Cardiac septum (tissue), 1 donor: Measurements from ENCODE around the gene HDHD5. TPM values are rescaled to one million over a fixed set of nuclear protein-coding genes. Genes with fewer than 3 reads are reported as not detected.
A peak's percentile ranks its signal among the peaks of the same experiment; 100 is the strongest.

Experiments
- DNase-seq: peaks from one replicate; pipeline ENCODE4 v3.0.0-alpha.2; 2020; ENCODE audit warnings: low spot score
- intact Hi-C: fragments of 100-400 bp; cut with DNase I; formaldehyde crosslinking; loops from one replicate; pipeline ENCODE4 v1.14.0; 2022
- long read RNA-seq: library from polyadenylated mRNA; unstranded; transcript quantifications from one replicate; pipeline ENCODE4 v2.0.0, GENCODE V29; 2021
- total RNA-seq: library from RNA; stranded (reverse); fragmentation: NEBNext Ultra II Directional; extraction: Animal tissue kit (Norgen Biotek cat#: 25700); gene quantifications from one replicate; pipeline ENCODE4 v1.2.1, GENCODE V29; 2021
- donor health status: DM: no; HTN: no; CAD: no.

HDHD5 gene
- 39.6 TPM for total RNA-seq
- long read RNA-seq, transcript HDHD5-202 (8 exons, 1,799 nt) = major isoform, 133 of 173 reads
- long read RNA-seq, partial matches to known transcripts = 6 of 173 reads
- long read RNA-seq, other reads (novel, unspliced or antisense) = 31 of 173 reads

DNA sequence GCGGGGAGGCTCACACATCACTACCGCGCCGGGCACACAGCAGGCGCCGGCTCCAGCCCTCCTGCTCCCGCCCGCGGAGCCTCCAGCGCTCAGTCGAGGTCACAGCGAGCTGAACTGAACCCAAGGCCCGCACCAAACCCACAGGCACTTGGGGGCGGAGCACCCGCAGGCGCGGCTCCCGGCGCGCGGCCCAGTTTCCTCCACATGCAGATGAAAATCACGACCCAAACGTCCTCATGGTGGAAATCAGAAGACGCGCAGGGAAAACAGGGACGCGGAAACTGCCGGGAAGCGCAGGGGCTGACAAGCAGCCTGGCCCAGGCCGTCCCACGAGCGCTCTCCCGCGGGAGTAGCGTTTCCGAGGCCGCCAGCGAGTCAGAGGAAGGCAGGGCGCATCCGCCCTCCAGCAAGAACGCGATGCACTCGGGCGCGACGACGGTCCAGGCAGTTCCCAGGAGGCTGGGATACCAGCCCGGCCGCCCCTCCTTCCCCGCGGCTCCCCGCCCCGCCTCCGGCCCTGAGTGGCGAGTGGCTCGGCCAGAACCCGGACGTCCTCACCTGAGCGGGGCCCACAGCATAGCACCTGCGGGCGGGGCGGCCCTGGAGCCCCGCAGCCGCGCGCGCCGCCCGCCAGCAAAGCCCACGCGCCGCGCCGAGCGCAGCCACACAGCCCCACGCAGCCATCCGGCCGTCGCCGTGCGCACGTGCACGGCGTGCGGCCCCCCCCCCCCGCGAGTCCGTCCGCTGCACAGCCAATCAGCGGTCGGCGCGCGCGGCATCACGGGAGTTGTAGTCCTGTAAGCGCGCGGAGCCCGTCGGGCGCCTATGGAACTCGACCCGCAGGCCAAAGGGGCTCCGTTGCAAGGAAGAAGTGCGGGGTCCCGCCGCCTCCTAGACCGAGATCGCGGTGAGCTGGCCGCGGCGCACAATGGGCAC lies at the start of gene HDHD5:
HDHD5 (minus strand) TSS at position 710 of the 936 bp plus-strand sequence; CDS start at position 684, 26 bp downstream.
- intact Hi-C loops = loop anchor here (2.0 kb wide), 2 partner anchors 38 to 74 kb away; partner anchors contain the start of genes IL17RA and TMEM121B
- DNase-seq = peak; percentile 96

- no peak for DNase-seq
- intact Hi-C loops = loop anchor here (5.0 kb wide), 1 partner anchor 62 kb away; no protein-coding TSS in a partner anchor
Measured at GRCh38 chr22:17205432-17205831, 46.4 kb upstream of the HDHD5 start.

- intact Hi-C loops = no loop called here
Measured at GRCh38 chr22:17201285-17201945, 42.3 kb upstream of the HDHD5 start.

GRCh38 chr22:17199003-17199731 lies 40.1 kb upstream of the HDHD5 start:
- DNase-seq = no peak
- intact Hi-C loops = loop anchor here (1.0 kb wide), 1 partner anchor 28 kb away; no protein-coding TSS in a partner anchor

More at GRCh38 chr22:17201285-17201945, 42.3 kb upstream of the HDHD5 start:
- DNase-seq = no peak

GRCh38 chr22:17198170-17199002 lies 39.3 kb upstream of the HDHD5 start:
- intact Hi-C loops = loop anchor here (1.0 kb wide), 1 partner anchor 27 kb away; no protein-coding TSS in a partner anchor
- peak; percentile 84 for DNase-seq

- intact Hi-C loops = no loop called here
- no peak for DNase-seq
Measured at GRCh38 chr22:17194213-17194612, 35.1 kb upstream of the HDHD5 start.

DNA sequence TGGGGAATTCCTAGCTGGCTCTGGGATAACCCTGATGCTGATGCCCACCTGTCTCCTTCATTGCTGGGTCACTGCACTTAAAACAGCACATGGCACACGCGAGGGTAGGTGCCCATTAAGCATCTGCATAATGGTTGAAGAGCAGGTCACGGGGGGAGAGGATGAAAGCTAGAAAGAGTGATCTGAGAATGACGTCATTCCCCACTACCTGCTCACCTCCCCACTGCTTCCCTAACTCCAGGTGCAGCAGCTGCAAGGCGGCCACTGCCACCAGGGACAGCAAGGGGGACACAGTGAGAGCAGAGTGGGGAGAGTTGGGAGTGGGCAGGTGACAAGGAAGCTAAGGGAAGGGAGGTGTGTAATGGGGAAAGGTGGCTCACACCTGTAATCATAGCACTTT lies 33.1 kb upstream of the HDHD5 start:
- intact Hi-C loops = no loop called here
- no peak for DNase-seq

DNA sequence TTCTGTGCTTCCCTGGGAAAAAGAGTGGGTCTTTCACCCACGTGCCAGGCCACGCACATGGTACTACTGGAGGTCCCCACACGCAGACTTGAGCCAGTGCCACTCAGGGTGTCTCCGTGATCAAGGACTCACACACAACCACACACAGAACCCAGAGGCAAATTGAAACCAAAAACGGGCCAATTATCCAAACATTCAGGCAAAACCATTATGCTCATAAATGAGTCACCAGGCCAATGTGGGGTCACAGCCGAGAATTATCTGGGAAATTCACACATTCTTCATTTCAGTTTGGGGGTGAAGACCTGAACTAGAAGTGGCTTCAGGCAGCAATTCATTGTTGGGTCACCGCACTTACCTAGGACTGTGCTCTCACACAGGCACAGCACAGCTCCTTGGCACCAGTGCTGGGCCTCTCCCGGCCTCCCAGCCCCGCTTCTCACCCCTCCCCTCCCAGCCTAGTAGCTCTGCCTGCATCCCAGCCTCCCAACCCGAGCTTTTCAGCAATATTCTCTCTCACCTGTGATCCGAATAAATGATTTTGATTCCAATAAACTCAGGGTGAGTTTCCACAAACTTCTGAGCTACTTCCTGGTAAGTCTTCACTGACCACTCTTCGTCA lies 32.2 kb upstream of the HDHD5 start:
- intact Hi-C loops = no loop called here

GRCh38 chr22:17190702-17191101 lies 31.6 kb upstream of the HDHD5 start:
- intact Hi-C loops = no loop called here
- DNase-seq = no peak

More for the DNA sequence above, 32.2 kb upstream of the HDHD5 start:
- DNase-seq = no peak

- DNase-seq = no peak
- intact Hi-C loops = loop anchor here (10.0 kb wide), 1 partner anchor 188 kb away; the partner anchor contains the start of gene CECR2
Measured at GRCh38 chr22:17176715-17177114, 17.6 kb upstream of the HDHD5 start.

GRCh38 chr22:17172029-17172833 lies 13.2 kb upstream of the HDHD5 start:
- no peak for DNase-seq
- intact Hi-C loops = loop anchor here (5.0 to 10.0 kb wide), 2 partner anchors 95 to 193 kb away; partner anchors contain the start of gene CECR2

- intact Hi-C loops = loop anchor here (1.0 to 10.0 kb wide), 5 partner anchors 28 to 330 kb away; partner anchors contain the start of genes CECR2 and TMEM121B
- peak; percentile 96 for DNase-seq
Measured at GRCh38 chr22:17171153-17172028, 12.3 kb upstream of the HDHD5 start.

DNA sequence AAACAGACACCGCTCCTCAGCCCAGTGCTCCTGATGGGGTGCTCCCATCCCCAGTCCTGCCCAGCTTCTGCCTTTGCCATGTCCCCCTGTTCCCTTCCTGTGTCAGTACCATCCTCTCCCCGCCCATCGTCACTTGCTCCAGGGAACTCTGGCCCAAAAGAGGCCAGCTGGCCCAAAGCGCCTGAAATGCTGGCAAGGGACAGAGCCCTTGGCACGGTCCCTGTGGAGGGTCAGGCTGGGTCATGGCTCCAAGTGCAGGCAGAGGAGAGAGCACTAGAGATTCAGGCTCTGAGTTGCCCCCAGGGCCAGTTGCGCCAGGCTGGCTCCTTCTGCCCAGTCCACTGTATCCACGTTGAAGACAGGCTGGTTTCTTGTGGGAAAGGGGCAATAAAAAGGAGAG lies 8.4 kb upstream of the HDHD5 start:
- intact Hi-C loops = loop anchor here (5.0 kb wide), 1 partner anchor 215 kb away; no protein-coding TSS in a partner anchor
- DNase-seq = peak; percentile 78

DNA sequence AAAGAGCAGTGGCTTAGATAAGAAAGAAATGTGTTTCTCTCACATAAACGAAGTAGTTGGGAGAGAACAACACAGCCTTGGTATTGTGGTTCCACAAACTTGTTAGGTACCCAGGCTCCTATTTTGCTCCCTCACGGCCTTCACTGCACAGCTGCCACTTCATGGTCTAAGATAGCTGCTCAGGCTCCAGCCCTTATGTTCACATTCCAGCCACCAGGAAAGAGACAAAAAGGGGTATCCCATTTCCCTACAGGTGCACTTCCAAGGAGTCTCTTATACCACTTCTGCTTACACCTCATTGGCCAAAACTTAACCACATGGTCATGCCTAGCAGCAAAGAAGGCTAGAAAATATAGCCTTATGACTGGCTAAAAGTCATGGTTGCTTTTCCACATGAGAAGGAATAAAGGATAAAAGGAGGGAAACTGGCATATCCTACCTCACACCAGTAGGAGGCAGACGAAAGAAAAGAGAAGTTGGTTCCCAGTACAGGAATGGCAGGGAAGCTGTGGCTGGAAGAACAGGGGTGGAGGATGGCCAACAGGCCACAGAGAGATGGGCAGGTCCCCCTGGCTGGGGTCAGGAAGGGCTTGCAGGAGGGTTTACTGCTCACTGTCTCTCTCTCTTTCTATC lies 5.4 kb upstream of the HDHD5 start:
- intact Hi-C loops = loop anchor here (5.0 kb wide), 1 partner anchor 212 kb away; no protein-coding TSS in a partner anchor

GRCh38 chr22:17162731-17163130 lies 3.7 kb upstream of the HDHD5 start:
- intact Hi-C loops = no loop called here

More for the DNA sequence above, 5.4 kb upstream of the HDHD5 start:
- DNase-seq = no peak

More at GRCh38 chr22:17162731-17163130, 3.7 kb upstream of the HDHD5 start:
- no peak for DNase-seq
